WTC11 (cell line): Measurements from ENCODE around the gene SH3BP5. TPM values are rescaled to one million over a fixed set of nuclear protein-coding genes. Genes with fewer than 3 reads are reported as not detected.

Source experiments
- ATAC-seq: fragments of 200-7000 bp; cut with Tn5 transposase; 2 replicates; pipeline ENCODE4 v1.10.0; 2021; ENCODE audit warnings: mild to moderate bottlenecking, moderate library complexity
- CTCF ChIA-PET: fragments of 300-600 bp; sonication (Branson Sonifier 250); formaldehyde crosslinking; loops from one replicate; lab custom pipeline; 2021; ENCODE audit warnings: antibody characterized with exemption; lab: Charles Lee
- POLR2A ChIA-PET: fragments of 350-600 bp; sonication (Branson Sonifier 250); formaldehyde crosslinking; loops from one replicate; lab custom pipeline; 2021; ENCODE audit warnings: antibody characterized with exemption; lab: Charles Lee
- DNase-seq: peaks from one replicate; pipeline ENCODE4 v3.0.0; 2021; ENCODE audit warnings: low spot score
- H3K27ac Mint-ChIP-seq: 2 replicates; pipeline ENCODE4 v1.8.0; 2021; ENCODE audit warnings: mixed read lengths
- H3K27me3 Mint-ChIP-seq: 2 replicates; pipeline ENCODE4 v1.8.0; 2021; ENCODE audit warnings: low read depth, mild to moderate bottlenecking, moderate library complexity, mixed read lengths
- H3K36me3 Mint-ChIP-seq: 2 replicates; pipeline ENCODE4 v1.8.0; 2021; ENCODE audit warnings: mixed read lengths
- H3K4me1 Mint-ChIP-seq: 2 replicates; pipeline ENCODE4 v1.8.0; 2022; ENCODE audit warnings: mixed read lengths
- H3K4me3 Mint-ChIP-seq: 2 replicates; pipeline ENCODE4 v1.8.0; 2021; ENCODE audit warnings: mild to moderate bottlenecking, moderate library complexity, mixed read lengths
- H3K9me3 Mint-ChIP-seq: 2 replicates; pipeline ENCODE4 v1.8.0; 2021; ENCODE audit warnings: mixed read lengths
- ARID4B ChIP-seq: sonication (generic); formaldehyde crosslinking; IDR thresholded peaks from 2 replicates; pipeline ENCODE4 v1.8.0; 2023; ENCODE audit warnings: missing genetic modification reagents, mild to moderate bottlenecking, borderline replicate concordance
- CBFB ChIP-seq: sonication (generic); formaldehyde crosslinking; IDR thresholded peaks from 2 replicates; pipeline ENCODE4 v1.8.1; 2022; ENCODE audit warnings: mild to moderate bottlenecking, low read depth, missing genetic modification reagents
- EMX1 ChIP-seq: fragments of 250-450 bp; sonication (Bioruptor Pico); IDR thresholded peaks from 2 replicates; pipeline ENCODE4 v1.8.0; 2021; ENCODE audit warnings: mild to moderate bottlenecking
- ERG ChIP-seq: fragments of 250-450 bp; sonication (Bioruptor Pico); IDR thresholded peaks from 2 replicates; pipeline ENCODE4 v1.8.0; 2021; ENCODE audit warnings: mild to moderate bottlenecking
- ETV6 ChIP-seq: sonication (generic); formaldehyde crosslinking; IDR thresholded peaks from 2 replicates; pipeline ENCODE4 v1.8.1; 2022; ENCODE audit warnings: mild to moderate bottlenecking, missing genetic modification reagents
- FOXP4 ChIP-seq: sonication (generic); formaldehyde crosslinking; IDR thresholded peaks from 2 replicates; pipeline ENCODE4 v1.8.0; 2022; ENCODE audit warnings: mild to moderate bottlenecking, missing genetic modification reagents
- HMGA2 ChIP-seq: fragments of 250-450 bp; sonication (Bioruptor Pico); IDR thresholded peaks from 2 replicates; pipeline ENCODE4 v1.4.0; 2021; ENCODE audit warnings: mild to moderate bottlenecking, moderate library complexity
- HMGXB4 ChIP-seq: sonication (generic); formaldehyde crosslinking; IDR thresholded peaks from 2 replicates; pipeline ENCODE4 v1.8.1; 2023; ENCODE audit warnings: mild to moderate bottlenecking, moderate library complexity, missing genetic modification reagents
- IRF2 ChIP-seq: sonication (generic); formaldehyde crosslinking; IDR thresholded peaks from 2 replicates; pipeline ENCODE4 v1.8.0; 2022; ENCODE audit warnings: low read depth, missing genetic modification reagents, borderline replicate concordance
- JAZF1 ChIP-seq: fragments of 250-450 bp; sonication (Bioruptor Pico); IDR thresholded peaks from 2 replicates; pipeline ENCODE4 v1.9.0; 2021; ENCODE audit warnings: moderate library complexity, mild to moderate bottlenecking, inconsistent platforms
- NFE2L1 ChIP-seq: sonication (generic); formaldehyde crosslinking; IDR thresholded peaks from 2 replicates; pipeline ENCODE4 v1.8.1; 2023; ENCODE audit warnings: missing genetic modification reagents
- NFYB ChIP-seq: sonication (generic); formaldehyde crosslinking; conservative IDR thresholded peaks from 2 replicates; pipeline ENCODE4 v1.8.0; 2022; ENCODE audit warnings: low read depth, missing genetic modification reagents
- NR1H2 ChIP-seq: sonication (generic); formaldehyde crosslinking; IDR thresholded peaks from 2 replicates; pipeline ENCODE4 v1.9.0; 2021; ENCODE audit warnings: mild to moderate bottlenecking, moderate library complexity, missing genetic modification reagents
- NR3C1 ChIP-seq: sonication (generic); formaldehyde crosslinking; conservative IDR thresholded peaks from 2 replicates; pipeline ENCODE4 v1.8.1; 2023; ENCODE audit warnings: low read depth, mild to moderate bottlenecking, missing genetic modification reagents
- TEAD1 ChIP-seq: sonication (generic); formaldehyde crosslinking; IDR thresholded peaks from 2 replicates; pipeline ENCODE4 v1.8.0; 2022; ENCODE audit warnings: mild to moderate bottlenecking, missing genetic modification reagents
- ZNF121 ChIP-seq: sonication (generic); formaldehyde crosslinking; IDR thresholded peaks from 2 replicates; pipeline ENCODE4 v1.8.0; 2023; ENCODE audit warnings: missing genetic modification reagents
- ZNF263 ChIP-seq: sonication (generic); formaldehyde crosslinking; IDR thresholded peaks from 2 replicates; pipeline ENCODE4 v1.8.1; 2022; ENCODE audit warnings: low read depth, mild to moderate bottlenecking, moderate library complexity, missing genetic modification reagents
- ZNF396 ChIP-seq: fragments of 250-450 bp; sonication (Bioruptor Pico); IDR thresholded peaks from 2 replicates; pipeline ENCODE4 v1.8.0; 2021; ENCODE audit warnings: mild to moderate bottlenecking, moderate library complexity, borderline replicate concordance
- ZNF512 ChIP-seq: sonication (generic); formaldehyde crosslinking; IDR thresholded peaks from 2 replicates; pipeline ENCODE4 v1.8.1; 2022; ENCODE audit warnings: missing genetic modification reagents, borderline replicate concordance
- ZNF532 ChIP-seq: fragments of 250-450 bp; sonication (Bioruptor Pico); IDR thresholded peaks from 2 replicates; pipeline ENCODE4 v1.9.0; 2021; ENCODE audit warnings: mild to moderate bottlenecking, borderline replicate concordance
- total RNA-seq: library from RNA; stranded (reverse); gene quantifications from 3 replicates; pipeline ENCODE4 v1.2.3, GENCODE V29; 2021

The SH3BP5 gene
- total RNA-seq, 1 experiment from 2014 or later, result 7.2 TPM

- ATAC-seq (no peak), DNase-seq (no peak)
- Mint-ChIP-seq H3K4me3 (no peak overlapping the region), H3K27ac (no peak overlapping the region), H3K4me1 (no peaks in the 10 kb centered on the region), H3K9me3 (no peaks in the 10 kb centered on the region), H3K36me3 (peaks cover 28% of the 10 kb centered on the region), H3K27me3 (no peaks in the 10 kb centered on the region)
- TF ChIP-seq ERG (CRISPR knock-in tag) (no peak), EMX1 (CRISPR knock-in tag) (no peak), ZNF396 (CRISPR knock-in tag) (no peak), JAZF1 (no peak), CBFB (CRISPR knock-in tag) (no peak), ZNF512 (CRISPR knock-in tag) (no peak), ZNF121 (CRISPR knock-in tag) (no peak), HMGXB4 (CRISPR knock-in tag) (no peak)
- ChIA-PET POLR2A (no interaction called here), CTCF (no interaction called here)
These were observed 116.4 kb downstream of the SH3BP5 start for GRCh38 chr3:15215996-15216395.

GRCh38 chr3:15214758-15215157 lies 117.6 kb downstream of the SH3BP5 start:
- ChIA-PET POLR2A (no interaction called here), CTCF (no interaction called here)
- Mint-ChIP-seq H3K4me1 (no peaks in the 10 kb centered on the region), H3K36me3 (peaks cover 22% of the 10 kb centered on the region), H3K27me3 (no peaks in the 10 kb centered on the region), H3K4me3 (no peak overlapping the region), H3K27ac (no peak overlapping the region; the same call in 1 of the 2 replicates), H3K9me3 (no peaks in the 10 kb centered on the region)
- DNase-seq (no peak), ATAC-seq (no peak)
- TF ChIP-seq NFE2L1 (CRISPR knock-in tag) (no peak), IRF2 (CRISPR knock-in tag) (no peak), TEAD1 (CRISPR knock-in tag) (no peak), NFYB (CRISPR knock-in tag) (no peak), FOXP4 (no peak), NR3C1 (no peak), ETV6 (CRISPR knock-in tag) (no peak), ZNF532 (CRISPR knock-in tag) (no peak), ZNF263 (no peak), NR1H2 (CRISPR knock-in tag) (no peak), ARID4B (CRISPR knock-in tag) (no peak), HMGA2 (CRISPR knock-in tag) (no peak)
